Upper lobe of left lung (tissue), 4 donors: ENCODE measurements around the gene EDC3.

ENCODE experiments used
- EP300 ChIP-seq, 4 donors: sonication (generic); formaldehyde crosslinking; IDR thresholded peaks; one replicate each; pipeline ENCODE4 v1.5.1; 2017; ENCODE audit warnings: antibody characterized with exemption in 4 of 4, control low read depth in 2 of 4
- POLR2A ChIP-seq, 4 donors: fragments of 450-650 bp; IDR thresholded peaks; one replicate each; pipeline ENCODE4 v1.5.1; 2016 to 2017; ENCODE audit warnings: antibody characterized with exemption in 4 of 4, mild to moderate bottlenecking in 2 of 4
- POLR2AphosphoS5 ChIP-seq, 2 donors: sonication (generic); formaldehyde crosslinking; IDR thresholded peaks; one replicate each; pipeline ENCODE4 v1.5.1; 2017; ENCODE audit warnings: antibody characterized with exemption in 2 of 2
- TF ChIP-seq, protein P1 (sequence below), 6 experiments: fragments of 450-650 bp in 4 of 6; fragments of 200-600 bp in 2 of 6; sonication (generic) in 2 of 6; IDR thresholded peaks; one replicate each; pipeline ENCODE4 v1.5.1; 2016 to 2019; ENCODE audit warnings: antibody characterized with exemption in 6 of 6

DNA sequence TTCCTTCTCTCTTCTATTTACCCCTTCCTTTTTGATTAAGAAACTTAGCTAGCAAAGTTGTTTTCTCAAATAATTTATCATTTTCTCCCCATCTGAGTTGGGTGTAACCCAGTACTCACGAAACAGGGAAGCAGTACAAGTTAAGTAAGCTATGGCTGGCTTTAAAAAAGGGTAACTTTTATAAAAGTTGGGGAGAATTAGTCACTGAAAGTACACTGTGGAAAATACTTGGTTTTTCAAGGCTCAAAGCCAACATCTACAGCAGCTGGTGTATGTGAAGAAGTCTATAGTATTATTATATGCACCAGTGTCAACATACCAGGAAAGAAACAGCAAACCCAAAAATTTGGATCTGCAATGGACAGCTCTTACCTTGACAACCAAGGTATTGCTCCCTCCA lies 54.7 kb downstream of the EDC3 start:
- TF ChIP-seq, protein P1, sequence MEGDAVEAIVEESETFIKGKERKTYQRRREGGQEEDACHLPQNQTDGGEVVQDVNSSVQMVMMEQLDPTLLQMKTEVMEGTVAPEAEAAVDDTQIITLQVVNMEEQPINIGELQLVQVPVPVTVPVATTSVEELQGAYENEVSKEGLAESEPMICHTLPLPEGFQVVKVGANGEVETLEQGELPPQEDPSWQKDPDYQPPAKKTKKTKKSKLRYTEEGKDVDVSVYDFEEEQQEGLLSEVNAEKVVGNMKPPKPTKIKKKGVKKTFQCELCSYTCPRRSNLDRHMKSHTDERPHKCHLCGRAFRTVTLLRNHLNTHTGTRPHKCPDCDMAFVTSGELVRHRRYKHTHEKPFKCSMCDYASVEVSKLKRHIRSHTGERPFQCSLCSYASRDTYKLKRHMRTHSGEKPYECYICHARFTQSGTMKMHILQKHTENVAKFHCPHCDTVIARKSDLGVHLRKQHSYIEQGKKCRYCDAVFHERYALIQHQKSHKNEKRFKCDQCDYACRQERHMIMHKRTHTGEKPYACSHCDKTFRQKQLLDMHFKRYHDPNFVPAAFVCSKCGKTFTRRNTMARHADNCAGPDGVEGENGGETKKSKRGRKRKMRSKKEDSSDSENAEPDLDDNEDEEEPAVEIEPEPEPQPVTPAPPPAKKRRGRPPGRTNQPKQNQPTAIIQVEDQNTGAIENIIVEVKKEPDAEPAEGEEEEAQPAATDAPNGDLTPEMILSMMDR (IDR thresholded peaks at IDR 0.05), result no peak
- TF ChIP-seq POLR2AphosphoS5 (IDR thresholded peaks at IDR 0.05) (no peak), POLR2A (IDR thresholded peaks at IDR 0.05) (no peak), EP300 (IDR thresholded peaks at IDR 0.05) (no peak)
